Gastroesophageal sphincter (tissue), 3 donors: ENCODE data around the gene SLC25A28.

ENCODE experiments used
- EP300 ChIP-seq: sonication (generic); formaldehyde crosslinking; IDR thresholded peaks from one replicate; pipeline ENCODE4 v1.6.1; 2017; ENCODE audit warnings: antibody characterized with exemption, mild to moderate bottlenecking
- POLR2A ChIP-seq, 2 donors: fragments of 450-650 bp; IDR thresholded peaks; one replicate each; pipeline ENCODE4 v1.6.1; 2017; ENCODE audit warnings: antibody characterized with exemption in 2 of 2, mild to moderate bottlenecking in 2 of 2, moderate library complexity in 1 of 2
- POLR2AphosphoS5 ChIP-seq: sonication (generic); formaldehyde crosslinking; IDR thresholded peaks from one replicate; pipeline ENCODE4 v1.6.1; 2017; ENCODE audit warnings: antibody characterized with exemption
- TF ChIP-seq, protein P1 (sequence below), 4 experiments: fragments of 200-600 bp in 2 of 4; fragments of 450-650 bp in 2 of 4; sonication (generic) in 1 of 4; IDR thresholded peaks; one replicate each; pipeline ENCODE4 v1.5.1; 2017 to 2019; ENCODE audit warnings: antibody characterized with exemption in 4 of 4, mild to moderate bottlenecking in 2 of 4, moderate library complexity in 2 of 4

DNA sequence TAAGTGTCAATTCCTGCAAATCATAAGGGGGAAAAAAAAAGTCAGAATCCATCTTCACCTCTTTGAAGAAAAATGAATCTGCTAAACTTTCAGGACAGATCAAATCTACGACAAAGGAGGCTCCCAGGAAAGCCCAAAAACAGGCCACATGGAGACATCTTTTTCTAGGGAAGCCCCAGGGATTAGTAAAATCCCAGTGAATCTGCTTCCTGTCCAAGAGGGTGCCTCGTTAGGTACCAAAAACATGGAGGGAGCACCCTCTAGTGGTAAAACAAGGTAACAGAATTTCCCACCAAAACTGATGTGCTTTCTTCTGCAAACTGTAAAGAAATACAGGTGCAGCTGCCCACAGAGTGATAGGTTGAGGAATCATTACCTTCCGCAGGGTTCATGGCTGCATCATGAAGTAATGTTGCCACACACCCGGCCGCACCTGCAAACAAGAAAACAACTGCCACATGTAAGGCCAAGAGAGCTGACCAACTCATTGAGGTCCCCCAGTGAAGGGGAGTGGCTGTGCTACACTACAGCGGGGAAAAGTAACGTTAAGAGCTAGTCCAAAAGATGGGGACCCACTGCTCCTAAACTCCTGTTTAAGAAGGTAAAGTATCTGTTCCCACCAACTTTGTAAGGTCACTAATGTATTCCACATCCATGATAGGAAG lies 7.9 kb downstream of the SLC25A28 start:
- TF ChIP-seq, protein P1, sequence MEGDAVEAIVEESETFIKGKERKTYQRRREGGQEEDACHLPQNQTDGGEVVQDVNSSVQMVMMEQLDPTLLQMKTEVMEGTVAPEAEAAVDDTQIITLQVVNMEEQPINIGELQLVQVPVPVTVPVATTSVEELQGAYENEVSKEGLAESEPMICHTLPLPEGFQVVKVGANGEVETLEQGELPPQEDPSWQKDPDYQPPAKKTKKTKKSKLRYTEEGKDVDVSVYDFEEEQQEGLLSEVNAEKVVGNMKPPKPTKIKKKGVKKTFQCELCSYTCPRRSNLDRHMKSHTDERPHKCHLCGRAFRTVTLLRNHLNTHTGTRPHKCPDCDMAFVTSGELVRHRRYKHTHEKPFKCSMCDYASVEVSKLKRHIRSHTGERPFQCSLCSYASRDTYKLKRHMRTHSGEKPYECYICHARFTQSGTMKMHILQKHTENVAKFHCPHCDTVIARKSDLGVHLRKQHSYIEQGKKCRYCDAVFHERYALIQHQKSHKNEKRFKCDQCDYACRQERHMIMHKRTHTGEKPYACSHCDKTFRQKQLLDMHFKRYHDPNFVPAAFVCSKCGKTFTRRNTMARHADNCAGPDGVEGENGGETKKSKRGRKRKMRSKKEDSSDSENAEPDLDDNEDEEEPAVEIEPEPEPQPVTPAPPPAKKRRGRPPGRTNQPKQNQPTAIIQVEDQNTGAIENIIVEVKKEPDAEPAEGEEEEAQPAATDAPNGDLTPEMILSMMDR (IDR thresholded peaks at IDR 0.05): peak; percentile 79 to 86 (median 81)
- TF ChIP-seq POLR2A (IDR thresholded peaks at IDR 0.05) (no peak), POLR2AphosphoS5 (peak; percentile 34), EP300 (no peak)
